ENCODE results near the gene ELP1. TPM values are rescaled to one million over a fixed set of nuclear protein-coding genes. Genes with fewer than 3 reads are reported as not detected.
"Not testable (repeated sequence)": the region's sequence is repeated elsewhere in the genome, so short reads cannot be mapped to it uniquely, and the experiment has no call there.

The ELP1 gene
- total and polyA plus RNA-seq, 5 donors, result 12.8 to 24.1 (median 21.9) TPM

- no peaks in the 10 kb centered on the region for H3K27me3 ChIP-seq (ENCODE audit: control insufficient read depth, insufficient read depth)
- H3K27ac ChIP-seq (ENCODE audit: low read length), result no peak overlapping the region
- H3K4me1 ChIP-seq (ENCODE audit: control insufficient read depth, insufficient read depth, low read length), result no peaks in the 10 kb centered on the region
- H3K4me3 ChIP-seq (ENCODE audit: low read length), result no peak overlapping the region
- 85% methylated on average over 2 of the region's 2 CpGs for WGBS
- DNase-seq, result no peak
- H3K9me3 ChIP-seq (ENCODE audit: control insufficient read depth, low read length), result no peaks in the 10 kb centered on the region
- intact Hi-C loops (cut with DNase I), result no loop called here
- ATAC-seq, result no peak
Observed at GRCh38 chr9:108903420-108904103, 30.4 kb downstream of the ELP1 start.

- no peak for ATAC-seq
- H3K27me3 ChIP-seq (ENCODE audit: control insufficient read depth, insufficient read depth), result no peaks in the 10 kb centered on the region
- no peak overlapping the region for H3K4me3 ChIP-seq (ENCODE audit: low read length)
- no peaks in the 10 kb centered on the region for H3K4me1 ChIP-seq (ENCODE audit: control insufficient read depth, insufficient read depth, low read length)
- intact Hi-C loops (cut with DNase I), result no loop called here
- 93% methylated on average over 5 of the region's 5 CpGs for WGBS
- no peaks in the 10 kb centered on the region for H3K9me3 ChIP-seq (ENCODE audit: control insufficient read depth, low read length)
- DNase-seq, result no peak
- no peak overlapping the region for H3K27ac ChIP-seq (ENCODE audit: low read length)
Observed at GRCh38 chr9:108900176-108900575, 33.7 kb downstream of the ELP1 start.

- DNase-seq; H3K4me1 ChIP-seq (ENCODE audit: control insufficient read depth, insufficient read depth, low read length); H3K4me3 ChIP-seq (ENCODE audit: low read length); ATAC-seq; H3K27ac ChIP-seq (ENCODE audit: low read length); H3K9me3 ChIP-seq (ENCODE audit: control insufficient read depth, low read length); H3K27me3 ChIP-seq (ENCODE audit: control insufficient read depth, insufficient read depth): not testable (repeated sequence)
- 95% methylated on average over 8 of the region's 8 CpGs for WGBS
- intact Hi-C loops (cut with DNase I), result loop anchor here in 1 of 4 donors (10.0 kb wide), 1 partner anchor 426 kb away; the partner anchor contains the start of gene EPB41L4B
Observed at GRCh38 chr9:108899023-108899695, 34.8 kb downstream of the ELP1 start.

DNA sequence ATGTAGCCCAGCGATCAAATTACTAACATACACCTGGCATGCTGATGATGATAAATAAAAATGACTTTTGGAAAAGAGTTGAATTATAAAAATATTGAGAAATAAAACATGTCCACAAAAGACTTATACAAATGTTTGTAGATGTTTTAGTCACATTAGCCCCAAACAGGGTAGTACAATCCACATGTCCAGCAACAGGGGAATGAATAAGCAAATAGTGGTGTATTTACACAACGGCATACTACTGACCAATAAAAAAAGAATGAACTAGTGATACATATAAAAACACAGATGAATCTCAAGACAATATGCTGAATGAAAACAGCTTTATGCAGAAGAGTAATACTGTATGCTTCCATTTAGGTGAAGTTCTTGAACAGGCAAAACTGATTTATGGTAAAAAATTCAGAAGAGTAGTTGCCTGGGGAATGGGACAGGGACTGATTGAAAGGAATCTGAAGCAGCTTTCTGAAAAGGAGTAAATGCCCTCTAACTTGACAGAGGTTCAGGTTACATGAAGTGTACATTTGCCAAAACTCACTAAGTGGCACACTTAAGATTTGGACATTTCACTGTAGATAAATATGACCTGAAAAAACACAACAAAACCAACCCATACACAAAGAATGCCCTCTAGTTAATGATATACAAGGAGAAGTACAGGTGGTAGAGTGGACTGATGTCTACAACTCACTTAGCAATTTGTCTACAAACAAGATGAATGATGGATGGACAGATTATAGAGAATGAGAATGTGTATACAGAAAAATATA lies 36.4 kb downstream of the ELP1 start:
- ATAC-seq, result no peak
- Histone ChIP-seq H3K4me1 (ENCODE audit: control insufficient read depth, insufficient read depth, low read length) (no peaks in the 10 kb centered on the region), H3K9me3 (ENCODE audit: control insufficient read depth, low read length) (no peaks in the 10 kb centered on the region), H3K4me3 (ENCODE audit: low read length) (no peak overlapping the region), H3K27me3 (ENCODE audit: control insufficient read depth, insufficient read depth) (no peaks in the 10 kb centered on the region), H3K27ac (ENCODE audit: low read length) (no peak overlapping the region)
- 97% methylated on average over 2 of the region's 2 CpGs for WGBS
- intact Hi-C loops (cut with DNase I), result loop anchor here in 1 of 4 donors (10.0 kb wide), 1 partner anchor 427 kb away; the partner anchor contains the start of gene EPB41L4B
- no peak for DNase-seq

DNA sequence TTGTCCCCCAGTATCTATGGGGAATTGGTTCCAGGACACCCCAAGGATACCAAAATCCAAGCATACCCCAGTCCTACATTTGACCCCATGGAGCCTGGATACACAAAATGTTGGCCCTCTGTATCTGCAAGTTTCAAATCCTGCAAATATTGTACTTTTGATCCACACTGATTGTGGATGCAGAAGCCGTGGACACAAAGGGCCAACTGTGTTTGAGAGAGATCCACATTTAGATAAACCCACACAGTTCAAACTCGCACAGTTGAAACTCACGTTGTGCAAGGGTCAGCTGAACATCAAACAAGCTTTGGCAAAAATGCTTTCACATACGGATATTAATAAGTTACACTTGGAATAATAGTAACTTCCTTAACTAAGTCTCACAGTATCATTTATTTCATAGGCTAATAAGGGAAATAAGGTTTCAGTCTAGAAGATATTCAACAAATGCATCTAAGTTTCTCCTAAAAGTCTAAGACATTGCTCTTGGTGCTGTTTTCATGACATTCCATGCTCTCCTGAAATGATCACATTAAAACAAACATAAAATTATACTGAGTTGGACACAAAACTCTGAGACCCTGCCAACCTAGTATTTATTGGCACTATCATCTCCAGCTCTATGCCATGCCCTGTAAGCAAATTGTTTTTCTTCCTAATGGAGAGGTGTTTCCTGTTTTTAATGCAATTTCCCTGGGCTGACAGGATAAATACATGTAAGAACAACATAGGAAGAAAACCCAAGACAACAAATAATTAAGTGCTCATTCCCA lies 39.5 kb downstream of the ELP1 start:
- intact Hi-C loops (cut with DNase I), result loop anchor here in 1 of 4 donors (10.0 kb wide), 1 partner anchor 430 kb away; the partner anchor contains the start of gene EPB41L4B
- Histone ChIP-seq H3K27me3 (ENCODE audit: control insufficient read depth, insufficient read depth) (no peaks in the 10 kb centered on the region), H3K4me1 (ENCODE audit: control insufficient read depth, insufficient read depth, low read length) (peaks cover 4% of the 10 kb centered on the region), H3K9me3 (ENCODE audit: control insufficient read depth, low read length) (no peaks in the 10 kb centered on the region), H3K4me3 (ENCODE audit: low read length) (no peak overlapping the region), H3K27ac (ENCODE audit: low read length) (no peak overlapping the region)
- WGBS, result 89% methylated on average over 4 of the region's 4 CpGs
- ATAC-seq (no peak), DNase-seq (no peak)

- no peaks in the 10 kb centered on the region for H3K9me3 ChIP-seq (ENCODE audit: control insufficient read depth, low read length)
- H3K4me1 ChIP-seq (ENCODE audit: control insufficient read depth, insufficient read depth, low read length), result peaks cover 4% of the 10 kb centered on the region
- no peaks in the 10 kb centered on the region for H3K27me3 ChIP-seq (ENCODE audit: control insufficient read depth, insufficient read depth)
- intact Hi-C loops (cut with DNase I), result loop anchor here in 2 of 4 donors (10.0 kb wide), 2 partner anchors 425 to 435 kb away; partner anchors contain the start of gene EPB41L4B (in 1 of the 2)
- H3K27ac ChIP-seq (ENCODE audit: low read length), result no peak overlapping the region
- WGBS, result 72% methylated on average over 4 of the region's 4 CpGs
- no peak overlapping the region for H3K4me3 ChIP-seq (ENCODE audit: low read length)
- DNase-seq (no peak), ATAC-seq (peak; percentile 63 to 65)
Observed at GRCh38 chr9:108889649-108890067, 44.3 kb downstream of the ELP1 start.

GRCh38 chr9:108886594-108887271 lies 47.2 kb downstream of the ELP1 start:
- not testable (repeated sequence) for H3K9me3 ChIP-seq (ENCODE audit: control insufficient read depth, low read length); H3K27me3 ChIP-seq (ENCODE audit: control insufficient read depth, insufficient read depth); H3K27ac ChIP-seq (ENCODE audit: low read length); ATAC-seq; DNase-seq; H3K4me1 ChIP-seq (ENCODE audit: control insufficient read depth, insufficient read depth, low read length); H3K4me3 ChIP-seq (ENCODE audit: low read length)
- intact Hi-C loops (cut with DNase I), result loop anchor here in 1 of 4 donors (10.0 kb wide), 1 partner anchor 428 kb away; no protein-coding TSS in a partner anchor
- WGBS, result 93% methylated on average over 3 of the region's 3 CpGs

DNA sequence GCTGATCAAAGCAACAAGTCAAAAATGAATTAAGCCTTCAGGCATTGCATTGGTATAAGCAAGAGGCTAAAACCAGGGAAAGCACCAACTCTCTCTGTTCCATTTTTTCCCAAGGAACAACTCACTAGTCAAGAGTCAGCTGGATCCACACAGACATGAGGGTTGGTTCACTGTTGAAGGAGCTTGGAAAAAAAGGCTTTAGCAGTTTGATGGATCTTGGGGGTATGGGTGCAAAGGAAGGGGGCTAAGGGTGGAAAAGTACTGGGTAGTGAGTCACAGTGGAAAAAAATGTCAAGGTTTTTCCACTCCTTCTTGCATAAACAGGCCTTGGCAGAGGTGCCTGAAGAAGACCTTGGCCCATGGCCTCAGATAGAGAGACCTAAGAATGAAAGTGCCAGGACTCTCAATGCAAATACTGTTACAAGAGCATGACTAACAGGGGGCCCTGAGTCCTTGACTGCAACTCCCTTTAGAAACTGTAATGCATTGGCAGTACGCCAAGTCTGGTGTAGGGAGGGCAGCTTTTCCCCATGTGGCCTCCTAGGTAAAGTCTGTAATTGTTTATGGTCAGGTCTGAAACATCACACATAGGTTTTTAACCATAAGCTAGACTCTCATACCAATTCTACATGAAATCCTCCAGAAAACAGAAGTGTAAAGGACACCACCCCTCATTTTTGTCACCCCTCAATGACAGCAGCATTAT lies 48.1 kb downstream of the ELP1 start:
- WGBS, result 47% methylated on average over 1 of the region's 1 CpG
- intact Hi-C loops (cut with DNase I), result loop anchor here in 1 of 4 donors (10.0 kb wide), 1 partner anchor 429 kb away; no protein-coding TSS in a partner anchor
- peak; percentile 39 to 48 for ATAC-seq

GRCh38 chr9:108884701-108885100 lies 49.2 kb downstream of the ELP1 start:
- no peaks in the 10 kb centered on the region for H3K27me3 ChIP-seq (ENCODE audit: control insufficient read depth, insufficient read depth)
- no peak for ATAC-seq
- intact Hi-C loops (cut with DNase I), result loop anchor here in 1 of 4 donors (10.0 kb wide), 1 partner anchor 430 kb away; no protein-coding TSS in a partner anchor
- 88% methylated on average over 3 of the region's 3 CpGs for WGBS
- no peaks in the 10 kb centered on the region for H3K9me3 ChIP-seq (ENCODE audit: control insufficient read depth, low read length)
- no peak for DNase-seq
- no peak overlapping the region for H3K4me3 ChIP-seq (ENCODE audit: low read length)
- H3K27ac ChIP-seq (ENCODE audit: low read length), result no peak overlapping the region
- H3K4me1 ChIP-seq (ENCODE audit: control insufficient read depth, insufficient read depth, low read length), result no peaks in the 10 kb centered on the region

More for the DNA sequence above, 48.1 kb downstream of the ELP1 start:
- DNase-seq, result peak in 1 of 3 donors; percentile 47
- Histone ChIP-seq H3K27ac (ENCODE audit: low read length) (no peak overlapping the region), H3K9me3 (ENCODE audit: control insufficient read depth, low read length) (no peaks in the 10 kb centered on the region), H3K4me1 (ENCODE audit: control insufficient read depth, insufficient read depth, low read length) (no peaks in the 10 kb centered on the region), H3K4me3 (ENCODE audit: low read length) (no peak overlapping the region), H3K27me3 (ENCODE audit: control insufficient read depth, insufficient read depth) (no peaks in the 10 kb centered on the region)

Data from right cardiac atrium (tissue), 5 donors.